Mesendoderm (in vitro differentiated cells): ENCODE results near the gene HDAC7.

Source experiments
- DNase-seq: peaks from one replicate; pipeline ENCODE4 v3.0.0; 2013
- H2AK5ac ChIP-seq: 2 replicates; pipeline ENCODE4 v1.6.1; 2013; ENCODE audit warnings: low read length, inconsistent platforms
- H2BK120ac ChIP-seq: 2 replicates; pipeline ENCODE4 v1.6.1; 2013; ENCODE audit warnings: low read depth, mild to moderate bottlenecking, low read length, moderate library complexity, mixed read lengths
- H2BK15ac ChIP-seq: replicated peaks from 2 replicates; pipeline ENCODE4 v1.6.1; 2013; ENCODE audit warnings: low read depth, mild to moderate bottlenecking, moderate library complexity
- H2BK5ac ChIP-seq: 2 replicates; pipeline ENCODE4 v1.6.1; 2013; ENCODE audit warnings: low read length, inconsistent platforms
- H3K18ac ChIP-seq: 2 replicates; pipeline ENCODE4 v1.6.1; 2013; ENCODE audit warnings: mild to moderate bottlenecking, low read length, mixed read lengths
- H3K23ac ChIP-seq: one replicate; pipeline ENCODE4 v1.6.1; 2013; ENCODE audit warnings: low read length
- H3K27ac ChIP-seq: 2 replicates; pipeline ENCODE4 v1.5.1; 2013; ENCODE audit warnings: low read depth, mild to moderate bottlenecking, inconsistent platforms, low read length, moderate library complexity
- H3K27me3 ChIP-seq: 2 replicates; pipeline ENCODE4 v1.6.1; 2013; ENCODE audit warnings: low read length, control low read depth, mild to moderate bottlenecking, inconsistent platforms; ENCODE audit not compliant: insufficient read depth, poor library complexity
- H3K36me3 ChIP-seq: 2 replicates; pipeline ENCODE4 v1.6.1; 2013; ENCODE audit warnings: low read length, inconsistent platforms; ENCODE audit not compliant: control insufficient read depth, insufficient read depth
- H3K4ac ChIP-seq: one replicate; pipeline ENCODE4 v1.6.1; 2013; ENCODE audit warnings: low read depth, mild to moderate bottlenecking, low read length, moderate library complexity
- H3K4me1 ChIP-seq: 2 replicates; pipeline ENCODE4 v1.6.1; 2013; ENCODE audit warnings: low read depth, low read length, inconsistent platforms; ENCODE audit not compliant: control insufficient read depth
- H3K4me2 ChIP-seq: 2 replicates; pipeline ENCODE4 v1.6.1; 2013; ENCODE audit warnings: low read length
- H3K4me3 ChIP-seq: 2 replicates; pipeline ENCODE4 v1.5.1; 2013; ENCODE audit warnings: mild to moderate bottlenecking, low read length
- H3K56ac ChIP-seq: one replicate; pipeline ENCODE4 v1.6.1; 2013; ENCODE audit warnings: low read length
- H3K79me1 ChIP-seq: 2 replicates; pipeline ENCODE4 v1.6.1; 2013; ENCODE audit warnings: low read length, inconsistent platforms
- H3K79me2 ChIP-seq: 2 replicates; pipeline ENCODE4 v1.6.1; 2013; ENCODE audit warnings: mild to moderate bottlenecking, low read length; ENCODE audit not compliant: control insufficient read depth, insufficient read depth
- H3K9ac ChIP-seq: 2 replicates; pipeline ENCODE4 v1.6.1; 2013; ENCODE audit warnings: low read length, inconsistent platforms
- H4K5ac ChIP-seq: one replicate; pipeline ENCODE4 v1.6.1; 2013; ENCODE audit warnings: low read length
- H4K8ac ChIP-seq: one replicate; pipeline ENCODE4 v1.6.1; 2013; ENCODE audit warnings: low read depth, mild to moderate bottlenecking, control low read depth, low read length, moderate library complexity
- WGBS: extraction: QIAGEN DNeasy Blood & Tissue Kit; methylation state at CpG from one replicate; pipeline ENCODE4 v1.1.7; 2013; ENCODE audit warnings: low lambda C conversion rate, missing lambda C conversion rate; ENCODE audit not compliant: insufficient coverage; ENCODE audit errors: extremely low coverage; 5-methylcytosine and 5-hydroxymethylcytosine counted together

Gene HDAC7

DNA sequence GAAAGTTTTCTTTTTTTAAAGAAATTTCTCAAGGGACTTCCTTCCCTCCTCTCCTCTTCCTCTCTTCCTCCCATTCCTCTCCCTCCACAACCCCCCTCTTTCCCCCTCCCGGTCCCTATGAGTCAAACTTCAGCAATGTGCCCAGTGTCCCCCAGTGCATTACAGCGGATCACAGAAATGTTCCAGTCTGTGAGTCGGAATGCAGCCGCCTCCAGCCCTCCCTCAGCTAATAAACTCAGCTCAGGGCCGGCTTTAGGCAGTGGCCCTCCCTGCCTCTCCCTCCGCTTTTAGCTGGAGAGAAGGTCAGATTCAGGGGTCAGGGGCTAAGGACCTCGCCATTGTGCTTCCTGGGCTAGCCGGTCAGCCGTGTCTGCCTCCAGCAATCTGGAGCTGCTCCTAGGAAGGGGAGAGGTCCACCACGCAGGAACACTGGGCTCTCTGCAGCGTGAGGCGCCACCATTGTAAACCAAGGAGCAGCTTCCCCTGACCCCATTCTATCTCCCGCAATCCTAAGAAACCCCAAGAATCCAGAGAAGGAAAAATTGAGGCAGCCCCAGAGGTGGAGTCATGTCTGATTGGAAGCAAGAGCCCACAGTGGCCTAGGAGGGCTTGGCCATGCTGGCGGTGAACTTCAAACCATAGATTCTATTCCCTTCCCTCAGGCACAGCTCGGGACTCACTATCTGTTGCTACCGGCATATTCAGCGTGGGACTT is 1.1 kb upstream of the HDAC7 start:
- peak; percentile 99 for DNase-seq
- H3K9ac ChIP-seq, result peak overlapping the region; percentile 95
- H2BK15ac ChIP-seq, result no peak overlapping the region
- H3K27ac ChIP-seq, result peak overlapping the region; percentile 98
- H3K4me2 ChIP-seq, result peak overlapping the region; percentile 79
- peaks cover 11% of the 10 kb centered on the region for H3K79me1 ChIP-seq
- peaks cover 38% of the 10 kb centered on the region for H3K79me2 ChIP-seq
- H2BK5ac ChIP-seq, result peak overlapping the region; percentile 100
- peak overlapping the region; percentile 90 for H3K18ac ChIP-seq
- H2BK120ac ChIP-seq, result peak overlapping the region; percentile 28
- no peak overlapping the region for H4K5ac ChIP-seq
- H4K8ac ChIP-seq, result peak overlapping the region; percentile 2
- no peaks in the 10 kb centered on the region for H3K36me3 ChIP-seq
- H2AK5ac ChIP-seq, result no peak overlapping the region
- H3K56ac ChIP-seq, result peak overlapping the region; percentile 99
- no peaks in the 10 kb centered on the region for H3K27me3 ChIP-seq
- H3K4ac ChIP-seq, result peak overlapping the region; percentile 96
- WGBS, result no CpG with 5 or more reads among the region's 17 CpGs
- no peak overlapping the region for H3K4me3 ChIP-seq
- H3K23ac ChIP-seq, result no peak overlapping the region
- peaks cover 35% of the 10 kb centered on the region for H3K4me1 ChIP-seq

DNA sequence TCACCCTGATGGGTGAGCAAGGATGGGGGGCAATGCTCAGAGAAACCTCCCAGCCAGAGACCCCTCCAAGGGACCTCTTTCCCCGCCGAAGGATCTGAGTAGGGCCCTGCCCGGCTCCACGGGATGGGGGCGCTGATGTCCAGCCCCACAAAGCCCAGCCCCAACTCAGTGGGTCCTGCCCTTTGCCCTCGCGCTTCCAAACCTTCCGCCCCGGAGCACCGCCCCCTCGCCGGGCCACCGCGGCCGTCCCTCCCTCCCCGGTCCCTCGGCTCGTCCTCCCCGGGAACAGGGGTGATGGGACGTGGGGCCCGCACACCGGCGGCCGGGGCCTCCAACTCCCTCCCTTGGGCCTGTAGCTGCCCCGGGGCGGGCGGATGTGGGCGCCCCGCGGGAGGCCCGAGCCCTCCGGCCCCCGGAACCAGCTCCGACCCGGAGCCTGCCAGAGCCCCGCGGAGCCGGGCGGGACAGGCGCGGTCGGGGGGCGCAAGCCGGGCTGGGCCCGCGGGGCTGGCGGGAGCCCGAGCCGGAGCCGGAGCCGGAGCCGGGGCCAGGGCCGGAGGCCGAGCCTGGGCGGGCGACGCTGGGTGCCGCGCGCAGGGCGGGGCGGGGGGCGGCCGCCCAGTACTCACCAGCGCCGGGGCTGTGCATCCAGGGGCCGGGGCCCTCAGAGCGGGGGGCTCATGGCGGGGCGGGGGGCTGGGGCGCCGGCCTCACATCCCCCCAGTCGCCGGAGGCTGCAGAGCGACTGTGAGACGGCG is 386 bp downstream of the HDAC7 start:
- H3K23ac ChIP-seq, result no peak overlapping the region
- peak overlapping the region; percentile 95 for H3K4me2 ChIP-seq
- H2BK120ac ChIP-seq, result peak overlapping the region; percentile 94
- peak overlapping the region; percentile 98 for H3K4ac ChIP-seq
- peak overlapping the region; percentile 94 for H3K56ac ChIP-seq
- H2BK15ac ChIP-seq, result peak overlapping the region; percentile 27
- H2AK5ac ChIP-seq, result no peak overlapping the region
- peak overlapping the region; percentile 92 for H3K27ac ChIP-seq
- no CpG with 5 or more reads among the region's 77 CpGs for WGBS
- no peak overlapping the region for H4K5ac ChIP-seq
- peak overlapping the region; percentile 70 for H2BK5ac ChIP-seq
- H3K79me1 ChIP-seq, result peaks cover 19% of the 10 kb centered on the region
- H3K4me3 ChIP-seq, result peak overlapping the region; percentile 74
- peak overlapping the region; percentile 100 for H3K18ac ChIP-seq
- H3K79me2 ChIP-seq, result peaks cover 53% of the 10 kb centered on the region
- peak overlapping the region; percentile 91 for H3K9ac ChIP-seq
- H3K27me3 ChIP-seq, result no peaks in the 10 kb centered on the region
- peak overlapping the region; percentile 90 for H4K8ac ChIP-seq
- peak; percentile 67 for DNase-seq
- no peaks in the 10 kb centered on the region for H3K36me3 ChIP-seq
- peaks cover 41% of the 10 kb centered on the region for H3K4me1 ChIP-seq

DNA sequence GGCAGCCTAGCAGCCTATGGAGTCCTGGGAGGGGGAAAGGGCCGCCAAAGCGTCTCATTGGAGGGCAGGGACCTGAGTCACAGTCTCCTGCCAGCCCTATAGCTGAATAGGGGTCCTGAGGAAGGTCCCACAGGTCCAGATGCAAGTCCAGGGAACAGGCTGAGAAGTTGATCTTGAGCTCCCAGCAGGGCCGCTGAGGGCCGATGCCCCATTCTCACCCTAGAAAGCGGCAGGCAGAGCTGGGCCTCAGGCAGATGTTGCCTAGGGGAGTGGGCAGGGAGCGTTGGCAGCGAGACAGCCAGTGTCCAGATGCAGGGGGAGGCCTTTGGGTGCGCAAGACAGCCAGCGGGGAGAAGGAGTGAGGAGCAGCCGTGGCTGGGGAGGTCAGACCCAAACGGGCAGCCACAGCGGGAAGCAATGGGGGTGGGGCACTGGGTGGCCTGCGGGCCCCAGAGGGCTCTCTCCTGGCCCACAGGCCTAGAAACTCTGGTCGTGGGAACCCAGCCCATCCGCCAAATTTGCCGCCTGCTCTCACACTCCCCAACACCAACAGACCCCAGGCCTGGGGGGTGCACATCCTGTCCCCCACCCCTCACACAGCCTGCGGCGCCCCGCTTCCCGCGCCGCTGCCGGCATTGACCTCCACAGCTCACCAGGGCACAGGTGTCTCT is 1.1 kb downstream of the HDAC7 start:
- H3K4me2 ChIP-seq, result peak overlapping the region; percentile 95
- peak overlapping the region; percentile 98 for H3K4ac ChIP-seq
- H3K27ac ChIP-seq, result peak overlapping the region; percentile 92
- peak overlapping the region; percentile 97 for H3K23ac ChIP-seq
- H3K18ac ChIP-seq, result peak overlapping the region; percentile 100
- H2BK5ac ChIP-seq, result peak overlapping the region; percentile 70
- H4K5ac ChIP-seq, result no peak overlapping the region
- peaks cover 48% of the 10 kb centered on the region for H3K4me1 ChIP-seq
- H3K56ac ChIP-seq, result peak overlapping the region; percentile 94
- peak; percentile 57 for DNase-seq
- peak overlapping the region; percentile 91 for H3K9ac ChIP-seq
- H3K27me3 ChIP-seq, result no peaks in the 10 kb centered on the region
- peak overlapping the region; percentile 94 for H2BK120ac ChIP-seq
- no peaks in the 10 kb centered on the region for H3K36me3 ChIP-seq
- no CpG with 5 or more reads among the region's 23 CpGs for WGBS
- H3K4me3 ChIP-seq, result peak overlapping the region; percentile 74
- no peak overlapping the region for H2BK15ac ChIP-seq
- H4K8ac ChIP-seq, result no peak overlapping the region
- peak overlapping the region; percentile 48 for H2AK5ac ChIP-seq
- H3K79me1 ChIP-seq, result peaks cover 22% of the 10 kb centered on the region
- H3K79me2 ChIP-seq, result peaks cover 60% of the 10 kb centered on the region

- no peak overlapping the region for H4K5ac ChIP-seq
- no peak overlapping the region for H3K4me3 ChIP-seq
- H2BK15ac ChIP-seq, result no peak overlapping the region
- H3K79me1 ChIP-seq, result peaks cover 22% of the 10 kb centered on the region
- peaks cover 51% of the 10 kb centered on the region for H3K4me1 ChIP-seq
- peak overlapping the region; percentile 65 for H2AK5ac ChIP-seq
- DNase-seq, result no peak
- no peak overlapping the region for H2BK120ac ChIP-seq
- H3K27me3 ChIP-seq, result no peaks in the 10 kb centered on the region
- H3K23ac ChIP-seq, result peak overlapping the region; percentile 97
- peak overlapping the region; percentile 91 for H3K9ac ChIP-seq
- H3K27ac ChIP-seq, result no peak overlapping the region
- no peaks in the 10 kb centered on the region for H3K36me3 ChIP-seq
- H3K56ac ChIP-seq, result peak overlapping the region; percentile 94
- no peak overlapping the region for H4K8ac ChIP-seq
- peak overlapping the region; percentile 95 for H3K4me2 ChIP-seq
- no peak overlapping the region for H3K18ac ChIP-seq
- no CpG with 5 or more reads among the region's 3 CpGs for WGBS
- H3K79me2 ChIP-seq, result peaks cover 61% of the 10 kb centered on the region
- no peak overlapping the region for H3K4ac ChIP-seq
- H2BK5ac ChIP-seq, result peak overlapping the region; percentile 31
These were observed 1.7 kb downstream of the HDAC7 start for GRCh38 chr12:47818007-47818376.

- peaks cover 64% of the 10 kb centered on the region for H3K79me2 ChIP-seq
- peak overlapping the region; percentile 91 for H3K9ac ChIP-seq
- H3K4me1 ChIP-seq, result peaks cover 54% of the 10 kb centered on the region
- WGBS, result no CpG with 5 or more reads among the region's 7 CpGs
- peak overlapping the region; percentile 39 for H3K27ac ChIP-seq
- no peaks in the 10 kb centered on the region for H3K27me3 ChIP-seq
- peaks cover 24% of the 10 kb centered on the region for H3K79me1 ChIP-seq
- H2BK15ac ChIP-seq, result no peak overlapping the region
- peak overlapping the region; percentile 31 for H2BK5ac ChIP-seq
- H3K18ac ChIP-seq, result no peak overlapping the region
- H3K4ac ChIP-seq, result no peak overlapping the region
- no peak overlapping the region for H3K4me3 ChIP-seq
- peak overlapping the region; percentile 94 for H3K56ac ChIP-seq
- H4K5ac ChIP-seq, result no peak overlapping the region
- H3K4me2 ChIP-seq, result peak overlapping the region; percentile 95
- peak overlapping the region; percentile 65 for H2AK5ac ChIP-seq
- peak overlapping the region; percentile 97 for H3K23ac ChIP-seq
- H4K8ac ChIP-seq, result no peak overlapping the region
- H3K36me3 ChIP-seq, result no peaks in the 10 kb centered on the region
- no peak overlapping the region for H2BK120ac ChIP-seq
- no peak for DNase-seq
These were observed 2.3 kb downstream of the HDAC7 start for GRCh38 chr12:47817272-47818006.
